ACC112 (cell line): Measurements from ENCODE around the gene NCKAP1.

Experiments used
- H2AFZ ChIP-seq: fragments of 200-600 bp; sonication (generic); one replicate; pipeline ENCODE4 v1.6.0; 2017; ENCODE audit warnings: antibody characterized with exemption, low read length; ENCODE audit not compliant: unreplicated experiment
- H3K27ac ChIP-seq: fragments of 200-600 bp; sonication (generic); 2 replicates; pipeline ENCODE4 v1.5.1; 2014; ENCODE audit warnings: low read depth, mild to moderate bottlenecking, antibody characterized with exemption, low read length, moderate library complexity
- H3K27me3 ChIP-seq: fragments of 200-600 bp; sonication (generic); 2 replicates; pipeline ENCODE4 v1.6.1; 2014; ENCODE audit warnings: mild to moderate bottlenecking, antibody characterized with exemption, low read length, moderate library complexity, mixed read lengths; ENCODE audit not compliant: insufficient read depth
- H3K36me3 ChIP-seq: fragments of 200-600 bp; sonication (generic); 2 replicates; pipeline ENCODE4 v1.6.1; 2016; ENCODE audit warnings: mild to moderate bottlenecking, antibody characterized with exemption, low read length, moderate library complexity, mixed read lengths; ENCODE audit not compliant: insufficient read depth
- H3K4me1 ChIP-seq: fragments of 200-600 bp; sonication (generic); one replicate; pipeline ENCODE4 v1.6.1; 2016; ENCODE audit warnings: low read length, mixed read lengths; ENCODE audit not compliant: insufficient read depth, unreplicated experiment, control insufficient read depth
- H3K4me3 ChIP-seq: fragments of 200-600 bp; sonication (generic); 2 replicates; pipeline ENCODE4 v1.5.1; 2014; ENCODE audit warnings: mild to moderate bottlenecking, low read depth, low read length
- H3K79me2 ChIP-seq: fragments of 200-600 bp; sonication (generic); one replicate; pipeline ENCODE4 v1.6.0; 2016; ENCODE audit warnings: low read length; ENCODE audit not compliant: control insufficient read depth, unreplicated experiment, insufficient read depth

NCKAP1 gene, protein sequence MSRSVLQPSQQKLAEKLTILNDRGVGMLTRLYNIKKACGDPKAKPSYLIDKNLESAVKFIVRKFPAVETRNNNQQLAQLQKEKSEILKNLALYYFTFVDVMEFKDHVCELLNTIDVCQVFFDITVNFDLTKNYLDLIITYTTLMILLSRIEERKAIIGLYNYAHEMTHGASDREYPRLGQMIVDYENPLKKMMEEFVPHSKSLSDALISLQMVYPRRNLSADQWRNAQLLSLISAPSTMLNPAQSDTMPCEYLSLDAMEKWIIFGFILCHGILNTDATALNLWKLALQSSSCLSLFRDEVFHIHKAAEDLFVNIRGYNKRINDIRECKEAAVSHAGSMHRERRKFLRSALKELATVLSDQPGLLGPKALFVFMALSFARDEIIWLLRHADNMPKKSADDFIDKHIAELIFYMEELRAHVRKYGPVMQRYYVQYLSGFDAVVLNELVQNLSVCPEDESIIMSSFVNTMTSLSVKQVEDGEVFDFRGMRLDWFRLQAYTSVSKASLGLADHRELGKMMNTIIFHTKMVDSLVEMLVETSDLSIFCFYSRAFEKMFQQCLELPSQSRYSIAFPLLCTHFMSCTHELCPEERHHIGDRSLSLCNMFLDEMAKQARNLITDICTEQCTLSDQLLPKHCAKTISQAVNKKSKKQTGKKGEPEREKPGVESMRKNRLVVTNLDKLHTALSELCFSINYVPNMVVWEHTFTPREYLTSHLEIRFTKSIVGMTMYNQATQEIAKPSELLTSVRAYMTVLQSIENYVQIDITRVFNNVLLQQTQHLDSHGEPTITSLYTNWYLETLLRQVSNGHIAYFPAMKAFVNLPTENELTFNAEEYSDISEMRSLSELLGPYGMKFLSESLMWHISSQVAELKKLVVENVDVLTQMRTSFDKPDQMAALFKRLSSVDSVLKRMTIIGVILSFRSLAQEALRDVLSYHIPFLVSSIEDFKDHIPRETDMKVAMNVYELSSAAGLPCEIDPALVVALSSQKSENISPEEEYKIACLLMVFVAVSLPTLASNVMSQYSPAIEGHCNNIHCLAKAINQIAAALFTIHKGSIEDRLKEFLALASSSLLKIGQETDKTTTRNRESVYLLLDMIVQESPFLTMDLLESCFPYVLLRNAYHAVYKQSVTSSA

GRCh38 chr2:183038341-183039300 lies at the start of gene NCKAP1:
Gene NCKAP1 (minus strand): TSS chr2:183038457. CDS start chr2:183038099, 358 bp downstream.
- H3K4me3 ChIP-seq = peak within 1 kb of the TSS; percentile 94
- H3K4me1 ChIP-seq = peaks cover 25% of the 10 kb centered on the region
- H3K79me2 ChIP-seq = peaks cover 45% of the 10 kb centered on the region
- H3K27ac ChIP-seq = peak within 1 kb of the TSS; percentile 88
- H3K27me3 ChIP-seq = no peaks in the 10 kb centered on the region
- H3K36me3 ChIP-seq = no peaks in the 10 kb centered on the region
- peak within 1 kb of the TSS; percentile 96 for H2AFZ ChIP-seq

DNA sequence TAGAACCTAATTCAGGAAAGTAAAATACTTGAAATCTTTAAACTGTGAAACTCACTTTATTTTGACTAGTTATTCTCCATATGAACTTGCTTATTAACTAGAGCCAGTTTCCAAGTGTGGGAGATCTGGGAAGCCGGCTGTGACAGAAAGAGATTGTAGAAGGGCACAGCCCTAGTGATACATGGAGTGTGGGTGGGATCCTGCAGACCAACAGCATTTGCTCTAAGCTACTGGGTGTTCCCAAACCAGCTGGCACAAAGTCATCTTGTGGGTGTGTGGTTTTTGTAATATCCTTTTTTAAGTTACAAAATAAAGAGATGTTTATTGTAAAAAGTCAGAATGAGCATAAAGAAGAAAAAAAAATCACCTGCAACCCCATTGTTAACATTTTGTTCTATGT lies 43.7 kb upstream of the NCKAP1 start:
- no peaks in the 10 kb centered on the region for H3K79me2 ChIP-seq
- peaks cover 7% of the 10 kb centered on the region for H3K4me1 ChIP-seq
- H3K4me3 ChIP-seq = no peak overlapping the region
- H2AFZ ChIP-seq = no peak overlapping the region
- no peaks in the 10 kb centered on the region for H3K36me3 ChIP-seq
- no peaks in the 10 kb centered on the region for H3K27me3 ChIP-seq
- no peak overlapping the region for H3K27ac ChIP-seq

DNA sequence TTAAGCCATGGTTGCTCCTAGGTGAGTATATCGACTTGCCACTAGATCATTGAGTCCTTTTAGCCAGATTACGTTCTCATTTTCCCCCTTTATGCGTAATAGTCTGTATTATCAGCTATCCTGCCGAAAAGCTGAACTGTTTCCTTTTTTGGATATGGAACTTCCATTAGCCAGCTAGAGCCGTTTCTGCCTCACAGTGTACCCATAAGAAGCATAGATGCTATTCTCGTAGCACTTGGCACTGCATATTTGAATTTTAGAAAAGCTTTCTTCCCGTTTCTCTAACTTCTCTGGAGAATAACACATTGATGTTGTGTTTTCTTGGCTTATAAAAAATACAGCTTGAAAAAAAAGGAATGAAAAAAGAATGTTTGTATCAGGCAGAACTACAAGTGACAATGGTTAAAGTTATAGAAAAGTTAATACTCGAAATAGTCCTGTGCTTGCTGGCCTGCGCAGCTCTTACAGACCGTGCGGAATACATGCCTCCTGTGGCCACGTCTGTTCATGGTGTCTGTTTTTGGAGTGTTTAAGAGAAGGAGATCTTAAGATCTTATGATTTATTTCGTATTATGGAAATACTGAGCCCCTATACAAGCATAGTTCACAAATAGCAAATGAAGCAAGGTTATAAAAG lies 41.0 kb upstream of the NCKAP1 start:
- no peaks in the 10 kb centered on the region for H3K36me3 ChIP-seq
- H3K27ac ChIP-seq = peak overlapping the region; percentile 24

GRCh38 chr2:183078464-183079138 lies 40.3 kb upstream of the NCKAP1 start, which contains the start of gene DUSP19:
Gene DUSP19 (plus strand): TSS chr2:183078747. CDS start chr2:183078934, 187 bp downstream.
- H3K4me1 ChIP-seq = peaks cover 7% of the 10 kb centered on the region
- H3K36me3 ChIP-seq = no peaks in the 10 kb centered on the region
- H3K4me3 ChIP-seq = peak within 1 kb of the TSS; percentile 86
- H3K27ac ChIP-seq = peak within 1 kb of the TSS; percentile 24
- peak within 1 kb of the TSS; percentile 88 for H2AFZ ChIP-seq
- H3K27me3 ChIP-seq = peaks cover 13% of the 10 kb centered on the region
- no peaks in the 10 kb centered on the region for H3K79me2 ChIP-seq

More for the DNA sequence above, 41.0 kb upstream of the NCKAP1 start:
- Histone ChIP-seq H3K27me3 (peaks cover 13% of the 10 kb centered on the region), H3K4me1 (peaks cover 7% of the 10 kb centered on the region), H3K4me3 (peak overlapping the region; percentile 86), H3K79me2 (no peaks in the 10 kb centered on the region), H2AFZ (peak overlapping the region; percentile 88)

GRCh38 chr2:183078163-183078463 lies 39.9 kb upstream of the NCKAP1 start:
- peaks cover 13% of the 10 kb centered on the region for H3K27me3 ChIP-seq
- no peaks in the 10 kb centered on the region for H3K36me3 ChIP-seq
- no peaks in the 10 kb centered on the region for H3K79me2 ChIP-seq
- H3K4me1 ChIP-seq = peaks cover 7% of the 10 kb centered on the region
- H3K4me3 ChIP-seq = peak overlapping the region; percentile 86
- H2AFZ ChIP-seq = peak overlapping the region; percentile 88
- H3K27ac ChIP-seq = no peak overlapping the region

GRCh38 chr2:183072177-183072576 lies 33.9 kb upstream of the NCKAP1 start:
- H3K27me3 ChIP-seq = peaks cover 13% of the 10 kb centered on the region
- H3K36me3 ChIP-seq = no peaks in the 10 kb centered on the region
- no peak overlapping the region for H2AFZ ChIP-seq
- H3K4me3 ChIP-seq = no peak overlapping the region
- no peaks in the 10 kb centered on the region for H3K79me2 ChIP-seq
- no peak overlapping the region for H3K27ac ChIP-seq
- no peaks in the 10 kb centered on the region for H3K4me1 ChIP-seq

GRCh38 chr2:183070942-183071844 lies 32.9 kb upstream of the NCKAP1 start:
- Histone ChIP-seq H3K4me1 (no peaks in the 10 kb centered on the region), H3K27ac (no peak overlapping the region), H3K4me3 (no peak overlapping the region), H2AFZ (no peak overlapping the region), H3K36me3 (no peaks in the 10 kb centered on the region), H3K79me2 (no peaks in the 10 kb centered on the region), H3K27me3 (peaks cover 13% of the 10 kb centered on the region)

DNA sequence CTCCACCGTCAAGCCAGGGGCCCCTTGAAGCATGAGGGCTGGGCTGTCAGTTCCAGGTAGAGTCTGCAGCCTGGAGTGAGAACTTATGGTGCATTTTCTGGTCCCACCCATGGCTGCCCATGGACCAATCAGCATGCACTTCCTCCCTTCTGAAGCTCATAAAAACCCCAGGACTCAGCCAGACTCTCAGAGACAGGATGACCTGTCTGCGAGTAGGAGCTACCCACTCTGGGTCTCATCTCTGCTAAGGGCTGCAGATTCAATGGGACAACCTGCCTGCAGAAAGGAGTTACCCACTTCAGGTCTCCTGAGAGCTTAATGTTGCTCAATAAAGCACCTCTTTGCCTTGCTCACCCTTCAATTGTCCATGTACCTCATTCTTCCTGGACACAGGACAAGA lies 30.9 kb upstream of the NCKAP1 start:
- Histone ChIP-seq H3K79me2 (no peaks in the 10 kb centered on the region), H3K4me3 (no peak overlapping the region), H3K36me3 (no peaks in the 10 kb centered on the region), H3K4me1 (no peaks in the 10 kb centered on the region), H3K27me3 (no peaks in the 10 kb centered on the region), H2AFZ (no peak overlapping the region), H3K27ac (no peak overlapping the region)
